K562 (cell line): ENCODE measurements around the gene ATMIN. TPM values are rescaled to one million over a fixed set of nuclear protein-coding genes. Genes with fewer than 3 reads are reported as not detected.

Source experiments
- ASH1L ChIP-seq: fragments of 450-650 bp; IDR thresholded peaks from 2 replicates; pipeline ENCODE4 v1.6.1; 2018; ENCODE audit warnings: borderline replicate concordance, mild to moderate bottlenecking, low read depth; ENCODE audit not compliant: partially characterized antibody
- ATF3 ChIP-seq, 2 experiments: fragments of 450-650 bp in 1 of 2; sonication (generic) in 1 of 2; formaldehyde crosslinking in 1 of 2; IDR thresholded peaks in 1 of 2; conservative IDR thresholded peaks in 1 of 2; 2 replicates each; pipeline versions ENCODE4 v1.6.1 to v1.8.1; 2016 to 2023; ENCODE audit warnings: mild to moderate bottlenecking in 2 of 2, moderate library complexity in 2 of 2, inconsistent platforms in 1 of 2, missing genetic modification reagents in 1 of 2
- BRF2 ChIP-seq: IDR thresholded peaks from 3 replicates; pipeline ENCODE4 v1.6.1; 2011; ENCODE audit warnings: borderline replicate concordance, mild to moderate bottlenecking; ENCODE audit not compliant: insufficient read length, insufficient read depth
- CXXC5 ChIP-seq: fragments of 250-450 bp; sonication (Bioruptor Pico); IDR thresholded peaks from 2 replicates; pipeline ENCODE4 v1.8.0; 2022; ENCODE audit warnings: inconsistent platforms, mild to moderate bottlenecking, moderate library complexity
- DEAF1 ChIP-seq: fragments of 450-650 bp; formaldehyde crosslinking; IDR thresholded peaks from 2 replicates; pipeline ENCODE4 v1.4.0; 2020; ENCODE audit warnings: mild to moderate bottlenecking, moderate library complexity
- MYC ChIP-seq, 2 experiments: fragments of 250-450 bp in 1 of 2; sonication (Bioruptor Pico) in 1 of 2; IDR thresholded peaks; 2 replicates each; pipeline versions ENCODE4 v1.5.1 to v1.6.1; 2012 to 2021; ENCODE audit warnings: low read depth in 2 of 2, borderline replicate concordance in 1 of 2, improper control_type of control experiment in 1 of 2, low read length in 1 of 2, mild to moderate bottlenecking in 1 of 2, moderate library complexity in 1 of 2
- POLR2G ChIP-seq: fragments of 200-400 bp; formaldehyde crosslinking; IDR thresholded peaks from 2 replicates; pipeline ENCODE4 v1.6.1; 2017; ENCODE audit warnings: low read depth, mild to moderate bottlenecking, antibody characterized with exemption, low read length, moderate library complexity
- POLR3A ChIP-seq: IDR thresholded peaks from 2 replicates; pipeline ENCODE4 v1.6.1; 2011; ENCODE audit warnings: borderline replicate concordance, mild to moderate bottlenecking, moderate library complexity; ENCODE audit not compliant: insufficient read length, insufficient read depth; ENCODE audit errors: extremely low read depth
- RAD51 ChIP-seq: fragments of 450-650 bp; IDR thresholded peaks from 2 replicates; pipeline ENCODE4 v1.7.1; 2016; ENCODE audit warnings: low read depth, mild to moderate bottlenecking, borderline replicate concordance
- SMARCC2 ChIP-seq: fragments of 450-650 bp; IDR thresholded peaks from 2 replicates; pipeline ENCODE4 v1.6.1; 2017; ENCODE audit warnings: antibody characterized with exemption, moderate library complexity, mild to moderate bottlenecking, low read depth
- SOX6 ChIP-seq: fragments of 450-650 bp; IDR thresholded peaks from 2 replicates; pipeline ENCODE4 v1.6.1; 2014; ENCODE audit warnings: mild to moderate bottlenecking
- TSHZ1 ChIP-seq: fragments of 250-450 bp; sonication (Bioruptor Pico); IDR thresholded peaks from 2 replicates; pipeline ENCODE4 v1.4.0; 2020; ENCODE audit warnings: mild to moderate bottlenecking, moderate library complexity
- YBX1 ChIP-seq: fragments of 450-650 bp; IDR thresholded peaks from 2 replicates; pipeline ENCODE4 v1.7.1; 2016; ENCODE audit warnings: mild to moderate bottlenecking
- ZFP1 ChIP-seq: fragments of 450-650 bp; formaldehyde crosslinking; IDR thresholded peaks from 2 replicates; pipeline ENCODE4 v1.4.0; 2020; ENCODE audit warnings: mild to moderate bottlenecking, mixed read lengths
- ZNF23 ChIP-seq: fragments of 250-450 bp; sonication (Bioruptor Pico); IDR thresholded peaks from 2 replicates; pipeline ENCODE4 v1.4.0; 2020; ENCODE audit warnings: mild to moderate bottlenecking
- ZNF561 ChIP-seq: fragments of 450-650 bp; formaldehyde crosslinking; conservative IDR thresholded peaks from 2 replicates; pipeline ENCODE4 v1.4.0; 2020; ENCODE audit warnings: mild to moderate bottlenecking, moderate library complexity
- polyA plus RNA-seq, 8 experiments: library from polyadenylated mRNA; depleted of rRNA in 4 of 8; stranded (reverse) in 5 of 8; unstranded in 3 of 8; fragments of >200 nt; fragmentation: Nextera tagmentation in 2 of 8; fragmentation: Illumina TruSeq in 1 of 8; extraction: Ambion mirVana in 2 of 8; extraction: Trizol in 1 of 8; gene quantifications; 2 replicates each; pipeline versions ENCODE4 v1.2.1 to v1.2.3, GENCODE V29; 2011 to 2014; ENCODE audit warnings: inconsistent platforms in 1 of 8, missing spikeins in 1 of 8
- total RNA-seq, 7 experiments: library from RNA; depleted of rRNA in 6 of 7; stranded (reverse); fragments of >200 nt in 6 of 7; fragmentation: Illumina TruSeq in 2 of 7; extraction: Trizol in 2 of 7; gene quantifications; 2 replicates each; pipeline versions ENCODE4 v1.2.1 to v1.2.3, GENCODE V29; 2011 to 2021; ENCODE audit warnings: low replicate concordance in 1 of 7

The ATMIN gene
- total and polyA plus RNA-seq, 9 of the 15 experiments (the other 6 are each of a cell fraction or from before 2014, with no cell fraction given) = 6.7 to 40.9 (median 23.4) TPM

GRCh38 chr16:81035398-81035974 lies at the start of gene ATMIN (continued):
- TF ChIP-seq DEAF1 (CRISPR knock-in tag) (peak; percentile 52; the same call in 1 of the 2 replicates), POLR2G (peak; percentile 77), POLR3A (no peak), SMARCC2 (no peak), YBX1 (no peak), SOX6 (peak; percentile 70), ZNF23 (CRISPR knock-in tag) (no peak), ASH1L (no peak), CXXC5 (peak; percentile 57), ZFP1 (CRISPR knock-in tag) (no peak), MYC (IDR thresholded peaks at IDR 0.05; ENCODE audit: low read depth, low read length) (peak; percentile 51; the same call in 1 of the 2 replicates), MYC (CRISPR knock-in tag; IDR thresholded peaks at IDR 0.05; ENCODE audit: borderline replicate concordance, low read depth) (no peak), BRF2 (no peak), ZNF561 (no peak), RAD51 (no peak), TSHZ1 (CRISPR knock-in tag) (no peak), ATF3 (IDR thresholded peaks at IDR 0.05) (no peak), ATF3 (CRISPR knock-in tag; conservative IDR thresholded peaks at IDR 0.05) (no peak)
